HepG2 (cell line): ENCODE measurements around the gene AUP1. TPM values are rescaled to one million over a fixed set of nuclear protein-coding genes. Genes with fewer than 3 reads are reported as not detected.

Experiments
- ATF1 ChIP-seq: IDR thresholded peaks from 2 replicates; pipeline ENCODE4 v1.6.1; 2016; ENCODE audit warnings: mild to moderate bottlenecking, control low read depth
- CBX2 ChIP-seq, 2 experiments: fragments of 200-600 bp in 1 of 2; sonication (generic); formaldehyde crosslinking in 1 of 2; IDR thresholded peaks; 2 replicates each; pipeline versions ENCODE4 v1.7.0 to v1.8.1; 2018 to 2022; ENCODE audit warnings: low read depth in 2 of 2, low read length in 1 of 2, mild to moderate bottlenecking in 1 of 2, missing genetic modification reagents in 1 of 2
- GFI1 ChIP-seq: sonication (generic); formaldehyde crosslinking; IDR thresholded peaks from 2 replicates; pipeline ENCODE4 v1.5.0; 2020; ENCODE audit warnings: missing genetic modification reagents, mild to moderate bottlenecking, borderline replicate concordance
- HOXA3 ChIP-seq: sonication (generic); formaldehyde crosslinking; IDR thresholded peaks from 2 replicates; pipeline ENCODE4 v1.5.0; 2020; ENCODE audit warnings: missing genetic modification reagents
- KLF11 ChIP-seq: IDR thresholded peaks from 2 replicates; pipeline ENCODE4 v1.6.1; 2016; ENCODE audit warnings: missing compliant biosample characterization
- MAFK ChIP-seq, 2 experiments: IDR thresholded peaks in 1 of 2; conservative IDR thresholded peaks in 1 of 2; 2 replicates each; pipeline ENCODE4 v1.6.1; 2011; ENCODE audit warnings: improper control_type of control experiment in 2 of 2, low read length in 2 of 2
- NCOR1 ChIP-seq: fragments of 200-600 bp; sonication (generic); IDR thresholded peaks from 2 replicates; pipeline ENCODE4 v1.7.0; 2017; ENCODE audit warnings: antibody characterized with exemption, low read length, borderline replicate concordance
- RXRA ChIP-seq: sonication (generic); formaldehyde crosslinking; IDR thresholded peaks from 2 replicates; pipeline ENCODE4 v1.5.1; 2020; ENCODE audit warnings: missing genetic modification reagents
- SMYD3 ChIP-seq: sonication (generic); formaldehyde crosslinking; IDR thresholded peaks from 2 replicates; pipeline ENCODE4 v1.8.1; 2023; ENCODE audit warnings: mild to moderate bottlenecking, missing genetic modification reagents
- TARDBP ChIP-seq: sonication (generic); formaldehyde crosslinking; IDR thresholded peaks from 2 replicates; pipeline ENCODE4 v1.8.0; 2022; ENCODE audit warnings: mild to moderate bottlenecking, missing genetic modification reagents
- TBX2 ChIP-seq: sonication (generic); formaldehyde crosslinking; IDR thresholded peaks from 2 replicates; pipeline ENCODE4 v1.5.0; 2020; ENCODE audit warnings: missing genetic modification reagents, mild to moderate bottlenecking, borderline replicate concordance
- ZNF256 ChIP-seq: sonication (generic); formaldehyde crosslinking; conservative IDR thresholded peaks from 2 replicates; pipeline ENCODE4 v1.4.0; 2020; ENCODE audit warnings: missing genetic modification reagents
- ZNF644 ChIP-seq: IDR thresholded peaks from 2 replicates; pipeline ENCODE4 v1.6.1; 2016; ENCODE audit warnings: low read depth
- ZNF703 ChIP-seq: sonication (generic); formaldehyde crosslinking; IDR thresholded peaks from 2 replicates; pipeline ENCODE4 v1.5.1; 2020; ENCODE audit warnings: missing genetic modification reagents, mild to moderate bottlenecking, moderate library complexity, borderline replicate concordance
- polyA plus RNA-seq, 8 experiments: library from polyadenylated mRNA; depleted of rRNA in 3 of 8; stranded (reverse) in 7 of 8; unstranded in 1 of 8; fragments of >200 nt; fragmentation: Illumina TruSeq in 4 of 8; extraction: Trizol in 4 of 8; gene quantifications; 2 replicates each; pipeline versions ENCODE4 v1.2.1 to v1.2.3, GENCODE V29; 2011 to 2016; ENCODE audit warnings: low read depth in 4 of 8, missing spikeins in 1 of 8, mixed read lengths in 1 of 8; ENCODE audit not compliant: insufficient read depth in 1 of 8
- total RNA-seq, 5 experiments: library from RNA; depleted of rRNA; stranded (reverse); fragments of >200 nt; fragmentation: Illumina TruSeq; extraction: Trizol; gene quantifications; 2 replicates each; pipeline ENCODE4 v1.2.3, GENCODE V29; 2016; ENCODE audit warnings: low read depth in 1 of 5
- TF ChIP-seq, protein P1 (sequence below): sonication (generic); formaldehyde crosslinking; IDR thresholded peaks from 2 replicates; pipeline ENCODE4 v1.4.0; 2020; ENCODE audit warnings: missing genetic modification reagents
- TF ChIP-seq, protein P2 (sequence below): sonication (generic); formaldehyde crosslinking; IDR thresholded peaks from 2 replicates; pipeline ENCODE4 v1.5.1; 2020; ENCODE audit warnings: mild to moderate bottlenecking, missing genetic modification reagents, moderate library complexity
- TF ChIP-seq, protein P3 (sequence below): IDR thresholded peaks from 2 replicates; pipeline ENCODE4 v1.6.1; 2016; ENCODE audit warnings: missing compliant biosample characterization, missing genetic modification reagents, borderline replicate concordance
- TF ChIP-seq, protein P4 (sequence below): sonication (generic); formaldehyde crosslinking; conservative IDR thresholded peaks from 2 replicates; pipeline ENCODE4 v1.8.0; 2022; ENCODE audit warnings: low read depth, missing genetic modification reagents
- TF ChIP-seq, protein P5 (sequence below): sonication (generic); formaldehyde crosslinking; IDR thresholded peaks from 2 replicates; pipeline ENCODE4 v1.5.0; 2020; ENCODE audit warnings: mild to moderate bottlenecking, missing genetic modification reagents

The AUP1 gene
- total and polyA plus RNA-seq, 2 of the 13 experiments (the other 11 are each of a cell fraction or from before 2014, with no cell fraction given), result 174 to 267 TPM

DNA sequence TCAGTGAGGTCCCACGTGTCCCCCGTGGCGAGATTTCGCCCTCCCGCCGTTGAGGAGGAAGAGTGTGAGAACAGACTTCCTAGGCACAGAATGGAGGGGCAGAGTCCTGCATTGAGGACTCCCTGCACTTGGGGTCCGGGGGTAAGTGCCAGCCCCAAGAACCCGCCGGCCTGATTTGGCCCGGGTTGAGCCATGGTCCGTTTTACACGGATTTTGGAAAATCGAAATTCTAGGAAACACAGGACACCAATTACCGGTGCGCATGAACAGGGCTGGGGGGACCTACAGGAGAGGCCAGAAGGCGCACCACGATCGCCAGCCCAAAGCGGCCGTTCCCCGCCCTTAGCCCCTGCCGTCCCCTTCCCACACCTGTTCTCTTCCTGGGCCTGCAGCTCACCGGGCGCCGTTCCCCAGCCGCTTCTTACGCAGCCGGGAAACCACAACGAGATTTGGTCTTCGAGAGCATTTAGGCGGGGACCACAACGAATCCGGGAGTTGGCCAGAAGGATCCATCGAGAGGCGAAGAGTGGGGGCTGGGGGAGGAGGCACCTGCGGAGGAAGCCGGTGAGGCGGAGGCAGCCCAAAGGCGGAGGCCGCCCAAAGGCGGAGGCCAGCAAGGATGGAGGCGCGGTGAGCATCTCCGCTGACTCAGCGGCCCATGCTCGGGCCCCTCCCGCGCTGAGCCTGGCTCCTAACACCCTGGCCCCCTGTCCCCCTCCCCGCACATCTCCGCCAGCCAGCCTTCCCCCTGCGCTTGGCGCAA, 15.7 kb downstream of the AUP1 start (continued):
- TF ChIP-seq, protein P1, sequence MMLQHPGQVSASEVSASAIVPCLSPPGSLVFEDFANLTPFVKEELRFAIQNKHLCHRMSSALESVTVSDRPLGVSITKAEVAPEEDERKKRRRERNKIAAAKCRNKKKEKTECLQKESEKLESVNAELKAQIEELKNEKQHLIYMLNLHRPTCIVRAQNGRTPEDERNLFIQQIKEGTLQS (CRISPR knock-in tag), result no peak
- TF ChIP-seq, protein P2, sequence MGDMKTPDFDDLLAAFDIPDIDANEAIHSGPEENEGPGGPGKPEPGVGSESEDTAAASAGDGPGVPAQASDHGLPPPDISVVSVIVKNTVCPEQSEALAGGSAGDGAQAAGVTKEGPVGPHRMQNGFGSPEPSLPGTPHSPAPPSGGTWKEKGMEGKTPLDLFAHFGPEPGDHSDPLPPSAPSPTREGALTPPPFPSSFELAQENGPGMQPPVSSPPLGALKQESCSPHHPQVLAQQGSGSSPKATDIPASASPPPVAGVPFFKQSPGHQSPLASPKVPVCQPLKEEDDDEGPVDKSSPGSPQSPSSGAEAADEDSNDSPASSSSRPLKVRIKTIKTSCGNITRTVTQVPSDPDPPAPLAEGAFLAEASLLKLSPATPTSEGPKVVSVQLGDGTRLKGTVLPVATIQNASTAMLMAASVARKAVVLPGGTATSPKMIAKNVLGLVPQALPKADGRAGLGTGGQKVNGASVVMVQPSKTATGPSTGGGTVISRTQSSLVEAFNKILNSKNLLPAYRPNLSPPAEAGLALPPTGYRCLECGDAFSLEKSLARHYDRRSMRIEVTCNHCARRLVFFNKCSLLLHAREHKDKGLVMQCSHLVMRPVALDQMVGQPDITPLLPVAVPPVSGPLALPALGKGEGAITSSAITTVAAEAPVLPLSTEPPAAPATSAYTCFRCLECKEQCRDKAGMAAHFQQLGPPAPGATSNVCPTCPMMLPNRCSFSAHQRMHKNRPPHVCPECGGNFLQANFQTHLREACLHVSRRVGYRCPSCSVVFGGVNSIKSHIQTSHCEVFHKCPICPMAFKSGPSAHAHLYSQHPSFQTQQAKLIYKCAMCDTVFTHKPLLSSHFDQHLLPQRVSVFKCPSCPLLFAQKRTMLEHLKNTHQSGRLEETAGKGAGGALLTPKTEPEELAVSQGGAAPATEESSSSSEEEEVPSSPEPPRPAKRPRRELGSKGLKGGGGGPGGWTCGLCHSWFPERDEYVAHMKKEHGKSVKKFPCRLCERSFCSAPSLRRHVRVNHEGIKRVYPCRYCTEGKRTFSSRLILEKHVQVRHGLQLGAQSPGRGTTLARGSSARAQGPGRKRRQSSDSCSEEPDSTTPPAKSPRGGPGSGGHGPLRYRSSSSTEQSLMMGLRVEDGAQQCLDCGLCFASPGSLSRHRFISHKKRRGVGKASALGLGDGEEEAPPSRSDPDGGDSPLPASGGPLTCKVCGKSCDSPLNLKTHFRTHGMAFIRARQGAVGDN (CRISPR knock-in tag), result peak; percentile 54
- peak; percentile 53; the same call in 1 of the 2 replicates for TF ChIP-seq TARDBP (CRISPR knock-in tag)
- TF ChIP-seq GFI1 (CRISPR knock-in tag), result no peak
- no peak for TF ChIP-seq ATF1 (CRISPR knock-in tag)
- TF ChIP-seq ZNF703 (CRISPR knock-in tag), result no peak
- TF ChIP-seq CBX2 (IDR thresholded peaks at IDR 0.05; ENCODE audit: low read depth, low read length), result no peak
- TF ChIP-seq CBX2 (CRISPR knock-in tag; IDR thresholded peaks at IDR 0.05; ENCODE audit: low read depth), result no peak
- no peak for TF ChIP-seq NCOR1
- TF ChIP-seq ZNF256 (CRISPR knock-in tag), result 0 out of 2 replicates have a peak, but pooled peaks have one; percentile 10
- peak; percentile 12; the same call in 1 of the 2 replicates for TF ChIP-seq HOXA3 (CRISPR knock-in tag)
- TF ChIP-seq RXRA, result peak; percentile 25; the same call in 1 of the 2 replicates
- TF ChIP-seq, protein P3, sequence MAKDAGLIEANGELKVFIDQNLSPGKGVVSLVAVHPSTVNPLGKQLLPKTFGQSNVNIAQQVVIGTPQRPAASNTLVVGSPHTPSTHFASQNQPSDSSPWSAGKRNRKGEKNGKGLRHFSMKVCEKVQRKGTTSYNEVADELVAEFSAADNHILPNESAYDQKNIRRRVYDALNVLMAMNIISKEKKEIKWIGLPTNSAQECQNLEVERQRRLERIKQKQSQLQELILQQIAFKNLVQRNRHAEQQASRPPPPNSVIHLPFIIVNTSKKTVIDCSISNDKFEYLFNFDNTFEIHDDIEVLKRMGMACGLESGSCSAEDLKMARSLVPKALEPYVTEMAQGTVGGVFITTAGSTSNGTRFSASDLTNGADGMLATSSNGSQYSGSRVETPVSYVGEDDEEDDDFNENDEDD (CRISPR knock-in tag), result 0 out of 2 replicates have a peak, but pooled peaks have one; percentile 8
- TF ChIP-seq, protein P4, sequence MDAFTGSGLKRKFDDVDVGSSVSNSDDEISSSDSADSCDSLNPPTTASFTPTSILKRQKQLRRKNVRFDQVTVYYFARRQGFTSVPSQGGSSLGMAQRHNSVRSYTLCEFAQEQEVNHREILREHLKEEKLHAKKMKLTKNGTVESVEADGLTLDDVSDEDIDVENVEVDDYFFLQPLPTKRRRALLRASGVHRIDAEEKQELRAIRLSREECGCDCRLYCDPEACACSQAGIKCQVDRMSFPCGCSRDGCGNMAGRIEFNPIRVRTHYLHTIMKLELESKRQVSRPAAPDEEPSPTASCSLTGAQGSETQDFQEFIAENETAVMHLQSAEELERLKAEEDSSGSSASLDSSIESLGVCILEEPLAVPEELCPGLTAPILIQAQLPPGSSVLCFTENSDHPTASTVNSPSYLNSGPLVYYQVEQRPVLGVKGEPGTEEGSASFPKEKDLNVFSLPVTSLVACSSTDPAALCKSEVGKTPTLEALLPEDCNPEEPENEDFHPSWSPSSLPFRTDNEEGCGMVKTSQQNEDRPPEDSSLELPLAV (CRISPR knock-in tag), result no peak
- no peak for TF ChIP-seq ZNF644 (CRISPR knock-in tag)
- TF ChIP-seq SMYD3 (CRISPR knock-in tag), result no peak
- TF ChIP-seq KLF11 (CRISPR knock-in tag), result no peak
- TF ChIP-seq MAFK (conservative IDR thresholded peaks at IDR 0.05 in 1 of 2, IDR thresholded peaks at IDR 0.05 in 1 of 2; ENCODE audit: low read length in 2 of 2), result peak; percentile 38 to 62
- TF ChIP-seq, protein P5, sequence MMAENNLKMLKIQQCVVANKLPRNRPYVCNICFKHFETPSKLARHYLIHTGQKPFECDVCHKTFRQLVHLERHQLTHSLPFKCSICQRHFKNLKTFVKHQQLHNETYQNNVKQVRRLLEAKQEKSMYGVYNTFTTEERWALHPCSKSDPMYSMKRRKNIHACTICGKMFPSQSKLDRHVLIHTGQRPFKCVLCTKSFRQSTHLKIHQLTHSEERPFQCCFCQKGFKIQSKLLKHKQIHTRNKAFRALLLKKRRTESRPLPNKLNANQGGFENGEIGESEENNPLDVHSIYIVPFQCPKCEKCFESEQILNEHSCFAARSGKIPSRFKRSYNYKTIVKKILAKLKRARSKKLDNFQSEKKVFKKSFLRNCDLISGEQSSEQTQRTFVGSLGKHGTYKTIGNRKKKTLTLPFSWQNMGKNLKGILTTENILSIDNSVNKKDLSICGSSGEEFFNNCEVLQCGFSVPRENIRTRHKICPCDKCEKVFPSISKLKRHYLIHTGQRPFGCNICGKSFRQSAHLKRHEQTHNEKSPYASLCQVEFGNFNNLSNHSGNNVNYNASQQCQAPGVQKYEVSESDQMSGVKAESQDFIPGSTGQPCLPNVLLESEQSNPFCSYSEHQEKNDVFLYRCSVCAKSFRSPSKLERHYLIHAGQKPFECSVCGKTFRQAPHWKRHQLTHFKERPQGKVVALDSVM (CRISPR knock-in tag), result peak; percentile 84
- peak; percentile 41; the same call in 1 of the 2 replicates for TF ChIP-seq TBX2 (CRISPR knock-in tag)
